ENCODE results near the gene OLA1. TPM values are rescaled to one million over a fixed set of nuclear protein-coding genes. Genes with fewer than 3 reads are reported as not detected.
A peak's percentile ranks its signal among the peaks of the same experiment; 100 is the strongest.

The OLA1 gene
- 50.4 TPM for total RNA-seq (2013)
- 10 to 100 TPM; 24.9 to 72.3 (median 71.9) TPM for polyA plus RNA-seq
- 10.3 and 11.1 TPM in 2 replicates for polyA minus RNA-seq
- total RNA-seq = 9.3 to 61.8 (median 45.0) reads per million in 11 experiments

GRCh38 chr2:174248187-174248997, at the start of gene OLA1:
OLA1 (minus strand) TSS chr2:174248532; CDS start chr2:174246815, 1,717 bp downstream.
- Mint-ChIP-seq H3K9me3 (peaks cover 0 to 2% (median 0%) of the 10 kb centered on the region in 7 donors), H3K27ac (peak within 1 kb of the TSS; percentile 70 to 90 (median 79)), H3K27me3 (ENCODE audit: low read depth in 3 of 3) (peaks cover 1 to 2% (median 2%) of the 10 kb centered on the region in 3 donors), H3K4me1 (peaks cover 17% of the 10 kb centered on the region), H3K36me3 (peaks cover 13 to 23% of the 10 kb centered on the region in 2 donors), H3K4me3 (peak within 1 kb of the TSS; percentile 83 to 90)
- Histone ChIP-seq H3K36me3 (replicated peaks in 1 of 2; ENCODE audit: control insufficient read depth in 1 of 2, insufficient read depth in 2 of 2, low read length in 2 of 2) (peaks cover 7 to 18% of the 10 kb centered on the region in 2 donors), H3K4me1 (ENCODE audit: control insufficient read depth in 1 of 2, insufficient read depth in 2 of 2, low read length in 2 of 2) (peaks cover 18 to 20% of the 10 kb centered on the region in 2 donors), H2AFZ (ENCODE audit: insufficient read depth, low read depth, low read length, poor library complexity, severe bottlenecking) (peak within 1 kb of the TSS; percentile 96), H3K9me3 (replicated peaks in 1 of 2; ENCODE audit: control insufficient read depth in 1 of 2, insufficient read depth in 1 of 2, low read length in 2 of 2) (no peaks in the 10 kb centered on the region), H4K20me1 (ENCODE audit: insufficient read depth, low read length) (peaks cover 6% of the 10 kb centered on the region), H3K9ac (ENCODE audit: insufficient read depth, low read length, poor library complexity, severe bottlenecking) (peak within 1 kb of the TSS; percentile 79), H3K4me3 (replicated peaks in 1 of 3; ENCODE audit: low read depth in 2 of 3, low read length in 3 of 3) (peak within 1 kb of the TSS; percentile 74 to 84 (median 81)), H3K4me2 (replicated peaks; ENCODE audit: extremely low read depth, low read length, poor library complexity, severe bottlenecking) (peak within 1 kb of the TSS; percentile 81), H3K27ac (ENCODE audit: low read depth in 1 of 2, low read length in 2 of 2) (peak within 1 kb of the TSS; percentile 67 to 78), H3K27me3 (ENCODE audit: control insufficient read depth in 2 of 2, insufficient read depth in 2 of 2, low read length in 2 of 2) (no peaks in the 10 kb centered on the region), H3K79me2 (ENCODE audit: insufficient read depth, low read length) (peaks cover 46% of the 10 kb centered on the region)
- intact Hi-C loops (cut with micrococcal nuclease) = no loop called here
- TF ChIP-seq, protein P1, sequence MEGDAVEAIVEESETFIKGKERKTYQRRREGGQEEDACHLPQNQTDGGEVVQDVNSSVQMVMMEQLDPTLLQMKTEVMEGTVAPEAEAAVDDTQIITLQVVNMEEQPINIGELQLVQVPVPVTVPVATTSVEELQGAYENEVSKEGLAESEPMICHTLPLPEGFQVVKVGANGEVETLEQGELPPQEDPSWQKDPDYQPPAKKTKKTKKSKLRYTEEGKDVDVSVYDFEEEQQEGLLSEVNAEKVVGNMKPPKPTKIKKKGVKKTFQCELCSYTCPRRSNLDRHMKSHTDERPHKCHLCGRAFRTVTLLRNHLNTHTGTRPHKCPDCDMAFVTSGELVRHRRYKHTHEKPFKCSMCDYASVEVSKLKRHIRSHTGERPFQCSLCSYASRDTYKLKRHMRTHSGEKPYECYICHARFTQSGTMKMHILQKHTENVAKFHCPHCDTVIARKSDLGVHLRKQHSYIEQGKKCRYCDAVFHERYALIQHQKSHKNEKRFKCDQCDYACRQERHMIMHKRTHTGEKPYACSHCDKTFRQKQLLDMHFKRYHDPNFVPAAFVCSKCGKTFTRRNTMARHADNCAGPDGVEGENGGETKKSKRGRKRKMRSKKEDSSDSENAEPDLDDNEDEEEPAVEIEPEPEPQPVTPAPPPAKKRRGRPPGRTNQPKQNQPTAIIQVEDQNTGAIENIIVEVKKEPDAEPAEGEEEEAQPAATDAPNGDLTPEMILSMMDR (IDR thresholded peaks at IDR 0.05) = no peak
- under 1% methylated on average over 82 of the region's 85 CpGs for WGBS (ENCODE audit: insufficient coverage)
- peak; percentile 88 to 91 (median 91) for DNase-seq

DNA sequence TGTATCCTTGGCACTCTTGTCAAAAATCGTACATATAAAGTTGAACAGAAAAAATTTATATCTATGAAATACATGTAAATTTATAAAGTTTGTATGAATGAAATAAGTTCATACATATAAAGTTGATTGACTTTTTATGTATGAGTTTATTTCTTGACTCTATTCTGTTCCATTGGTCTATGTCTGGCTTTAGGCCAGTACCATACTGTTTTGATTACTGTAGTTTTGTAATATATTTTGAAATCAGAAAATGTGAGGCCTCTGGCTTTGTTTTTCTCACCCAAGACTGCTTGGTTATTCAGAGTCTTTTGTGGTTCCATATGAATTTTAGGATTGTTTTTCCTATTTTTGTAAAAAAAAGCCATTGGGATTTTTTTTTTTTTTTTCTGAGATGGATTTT, 44.6 kb upstream of the OLA1 start:
- Histone ChIP-seq H3K36me3 (replicated peaks in 1 of 2; ENCODE audit: control insufficient read depth in 1 of 2, insufficient read depth in 2 of 2, low read length in 2 of 2) (no peaks in the 10 kb centered on the region), H3K4me1 (ENCODE audit: control insufficient read depth in 1 of 2, insufficient read depth in 2 of 2, low read length in 2 of 2) (no peaks in the 10 kb centered on the region), H3K27me3 (ENCODE audit: control insufficient read depth in 2 of 2, insufficient read depth in 2 of 2, low read length in 2 of 2) (peaks cover under 1 to 4% of the 10 kb centered on the region in 2 donors), H3K27ac (ENCODE audit: low read depth in 1 of 2, low read length in 2 of 2) (no peak overlapping the region), H3K9ac (ENCODE audit: insufficient read depth, low read length, poor library complexity, severe bottlenecking) (no peak overlapping the region), H4K20me1 (ENCODE audit: insufficient read depth, low read length) (no peaks in the 10 kb centered on the region), H3K4me3 (replicated peaks in 1 of 3; ENCODE audit: low read depth in 2 of 3, low read length in 3 of 3) (no peak overlapping the region), H2AFZ (ENCODE audit: insufficient read depth, low read depth, low read length, poor library complexity, severe bottlenecking) (no peak overlapping the region), H3K79me2 (ENCODE audit: insufficient read depth, low read length) (no peaks in the 10 kb centered on the region), H3K4me2 (replicated peaks; ENCODE audit: extremely low read depth, low read length, poor library complexity, severe bottlenecking) (no peak overlapping the region), H3K9me3 (replicated peaks in 1 of 2; ENCODE audit: control insufficient read depth in 1 of 2, insufficient read depth in 1 of 2, low read length in 2 of 2) (peaks cover 5 to 7% of the 10 kb centered on the region in 2 donors)
- intact Hi-C loops (cut with micrococcal nuclease) = no loop called here
- Mint-ChIP-seq H3K9me3 (peaks cover 3 to 20% (median 14%) of the 10 kb centered on the region in 7 donors), H3K4me3 (no peak overlapping the region), H3K36me3 (no peaks in the 10 kb centered on the region), H3K4me1 (no peaks in the 10 kb centered on the region), H3K27me3 (ENCODE audit: low read depth in 3 of 3) (peaks cover 5 to 8% (median 5%) of the 10 kb centered on the region in 3 donors), H3K27ac (no peak overlapping the region)
- no peak for DNase-seq
- WGBS (ENCODE audit: insufficient coverage) = no CpG with 5 or more reads among the region's 1 CpG
- TF ChIP-seq, protein P1 (IDR thresholded peaks at IDR 0.05) = no peak
